C4-2B (cell line): ENCODE results near the gene SLC8A1.

Experiments
- H3K27ac ChIP-seq: fragments of 450-650 bp; 2 replicates; pipeline ENCODE4 v1.5.1; 2017
- CTCF ChIP-seq: fragments of 450-650 bp; conservative IDR thresholded peaks from 2 replicates; pipeline ENCODE4 v1.5.1; 2017; ENCODE audit warnings: mild to moderate bottlenecking
- ZFX ChIP-seq: fragments of 450-650 bp; IDR thresholded peaks from 2 replicates; pipeline ENCODE4 v1.6.1; 2017

SLC8A1 gene

GRCh38 chr2:40410695-40411094, 41.2 kb downstream of the SLC8A1 start:
- TF ChIP-seq ZFX: no peak
- TF ChIP-seq CTCF: no peak
- H3K27ac ChIP-seq: no peak overlapping the region

GRCh38 chr2:40409734-40410133, 42.2 kb downstream of the SLC8A1 start:
- TF ChIP-seq ZFX (no peak), CTCF (no peak)
- no peak overlapping the region for H3K27ac ChIP-seq

- TF ChIP-seq ZFX (no peak), CTCF (no peak)
- no peak overlapping the region for H3K27ac ChIP-seq
Observed at GRCh38 chr2:40406485-40407289, 45.2 kb downstream of the SLC8A1 start.

- TF ChIP-seq CTCF: no peak
- TF ChIP-seq ZFX: no peak
- no peak overlapping the region for H3K27ac ChIP-seq
Observed at GRCh38 chr2:40405465-40405864, 46.4 kb downstream of the SLC8A1 start.

GRCh38 chr2:40404517-40404916, 47.4 kb downstream of the SLC8A1 start:
- H3K27ac ChIP-seq: no peak overlapping the region
- TF ChIP-seq CTCF: no peak
- TF ChIP-seq ZFX: no peak

GRCh38 chr2:40403233-40403836, 48.6 kb downstream of the SLC8A1 start:
- no peak overlapping the region for H3K27ac ChIP-seq
- TF ChIP-seq CTCF: no peak
- no peak for TF ChIP-seq ZFX

- no peak overlapping the region for H3K27ac ChIP-seq
- TF ChIP-seq CTCF (no peak), ZFX (no peak)
Observed at GRCh38 chr2:40401896-40402295, 50.0 kb downstream of the SLC8A1 start.
